Measurements from ENCODE around the gene CNOT8. TPM values are rescaled to one million over a fixed set of nuclear protein-coding genes. Genes with fewer than 3 reads are reported as not detected.
A peak's percentile ranks its signal among the peaks of the same experiment; 100 is the strongest.

CNOT8 gene
- 10 to 100 TPM; 64.3 to 97.3 (median 78.9) TPM for total RNA-seq

DNA sequence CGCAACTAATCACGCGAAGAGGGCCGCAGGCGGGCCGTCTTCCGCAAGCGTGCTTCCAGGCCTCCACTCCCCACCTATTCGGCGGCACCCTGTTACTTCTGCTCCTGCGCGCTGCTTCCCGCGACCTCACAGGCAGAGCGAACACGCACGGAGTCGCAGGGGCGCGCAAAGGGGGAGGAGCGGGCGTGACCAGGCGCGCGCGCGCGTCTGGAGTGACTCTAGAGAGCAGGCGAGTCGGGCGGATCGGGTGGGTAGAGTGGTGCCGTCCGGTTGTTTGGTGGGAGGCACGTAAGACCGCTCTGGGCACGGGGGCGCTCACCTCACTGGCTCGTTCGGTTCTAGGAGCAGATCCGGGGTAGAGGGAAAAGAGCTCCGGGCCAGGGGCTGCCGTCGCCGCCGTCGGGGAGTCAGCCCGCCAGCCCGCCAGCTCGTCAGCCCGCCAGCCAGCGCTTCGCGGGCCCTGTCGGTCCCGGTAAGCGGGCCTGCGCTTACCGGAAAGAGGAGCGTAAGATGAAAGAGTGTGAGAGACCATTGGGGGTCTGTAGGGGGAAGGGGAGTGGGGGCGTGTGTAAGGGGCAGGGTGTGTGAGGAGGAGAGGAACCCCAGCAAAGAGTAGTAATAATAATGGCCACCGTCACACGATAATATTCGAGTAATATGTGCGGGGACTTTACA is at the start of gene CNOT8:
TSS of gene CNOT8 (plus strand) at position 331 of the 675 bp plus-strand sequence. CDS start 4,652 bp downstream, outside the sequence.
- no peaks in the 10 kb centered on the region for H3K36me3 ChIP-seq
- H3K27me3 ChIP-seq, result no peaks in the 10 kb centered on the region
- H3K4me1 ChIP-seq, result peaks cover 24 to 45% (median 42%) of the 10 kb centered on the region in 4 donors
- in situ Hi-C loops (cut with MboI; ENCODE audit: low pct_ligation_motif_present in 1 of 4, low pct_unique_long_range_greater_than_20kb in 1 of 4, low sequenced_read_pairs in 3 of 4), result loop anchor here in 1 of 4 donors (10.0 kb wide), 1 partner anchor 104 kb away; the partner anchor contains the start of gene LARP1
- H3K9me3 ChIP-seq, result no peaks in the 10 kb centered on the region
- peak; percentile 99 for DNase-seq
- TF ChIP-seq POLR2A (IDR thresholded peaks at IDR 0.05) (peak; percentile 97), CTCF (IDR thresholded peaks at IDR 0.05) (no peak), POLR2AphosphoS5 (IDR thresholded peaks at IDR 0.05) (peak; percentile 95 to 97 (median 97)), EP300 (IDR thresholded peaks at IDR 0.05; ENCODE audit: low read depth) (no peak)
- peak within 1 kb of the TSS; percentile 95 to 99 (median 98) for H3K27ac ChIP-seq
- intact Hi-C loops (cut with DNase I; ENCODE audit: low total_unique reads), result loop anchor here (5.0 kb wide), 1 partner anchor 101 kb away; the partner anchor contains the start of gene LARP1
- peak within 1 kb of the TSS; percentile 73 to 97 (median 77) for H3K4me3 ChIP-seq
- 0% methylated on average over 51 of the region's 65 CpGs; no CpG with 5 or more reads in 1 of the 2 donors for WGBS, 2 donors (ENCODE audit: low coverage in 1 of 2)

DNA sequence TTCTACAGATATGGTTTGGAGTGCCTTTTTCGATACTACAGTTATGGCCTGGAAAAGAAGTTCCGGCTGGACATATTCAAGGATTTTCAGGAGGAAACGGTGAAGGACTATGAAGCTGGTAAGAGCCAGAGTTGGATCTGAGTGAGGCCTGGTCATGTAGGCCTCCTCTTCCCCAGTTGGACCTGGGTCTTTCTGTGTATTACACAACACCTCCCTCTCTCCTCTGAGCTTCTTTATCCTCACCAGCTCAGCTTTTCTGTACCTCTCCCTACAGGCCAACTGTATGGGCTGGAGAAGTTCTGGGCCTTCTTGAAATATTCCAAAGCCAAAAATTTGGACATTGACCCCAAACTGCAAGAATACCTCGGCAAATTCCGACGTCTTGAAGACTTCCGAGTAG is 47.2 kb upstream of the CNOT8 start:
- H3K27ac ChIP-seq, result no peak overlapping the region
- peaks cover 0 to 3% (median 0%) of the 10 kb centered on the region in 4 donors for H3K4me1 ChIP-seq
- WGBS, 2 donors (ENCODE audit: low coverage in 1 of 2), result 82 to 83% methylated on average over 7 of the region's 7 CpGs
- in situ Hi-C loops (cut with MboI; ENCODE audit: low pct_ligation_motif_present in 1 of 4, low pct_unique_long_range_greater_than_20kb in 1 of 4, low sequenced_read_pairs in 3 of 4) (loop anchor here in 3 of 4 donors (5.0 to 25.0 kb wide), 2 partner anchors 164 to 349 kb away; no protein-coding TSS in a partner anchor), intact Hi-C loops (cut with DNase I; ENCODE audit: low total_unique reads) (loop anchor here (5.0 kb wide), 1 partner anchor 159 kb away; no protein-coding TSS in a partner anchor)
- H3K9me3 ChIP-seq, result no peaks in the 10 kb centered on the region
- TF ChIP-seq POLR2A (IDR thresholded peaks at IDR 0.05) (no peak), EP300 (IDR thresholded peaks at IDR 0.05; ENCODE audit: low read depth) (no peak), POLR2AphosphoS5 (IDR thresholded peaks at IDR 0.05) (no peak), CTCF (IDR thresholded peaks at IDR 0.05) (no peak)
- peaks cover 0 to 59% (median 24%) of the 10 kb centered on the region in 4 donors for H3K36me3 ChIP-seq
- H3K27me3 ChIP-seq, result no peaks in the 10 kb centered on the region
- no peak for DNase-seq
- no peak overlapping the region for H3K4me3 ChIP-seq

DNA sequence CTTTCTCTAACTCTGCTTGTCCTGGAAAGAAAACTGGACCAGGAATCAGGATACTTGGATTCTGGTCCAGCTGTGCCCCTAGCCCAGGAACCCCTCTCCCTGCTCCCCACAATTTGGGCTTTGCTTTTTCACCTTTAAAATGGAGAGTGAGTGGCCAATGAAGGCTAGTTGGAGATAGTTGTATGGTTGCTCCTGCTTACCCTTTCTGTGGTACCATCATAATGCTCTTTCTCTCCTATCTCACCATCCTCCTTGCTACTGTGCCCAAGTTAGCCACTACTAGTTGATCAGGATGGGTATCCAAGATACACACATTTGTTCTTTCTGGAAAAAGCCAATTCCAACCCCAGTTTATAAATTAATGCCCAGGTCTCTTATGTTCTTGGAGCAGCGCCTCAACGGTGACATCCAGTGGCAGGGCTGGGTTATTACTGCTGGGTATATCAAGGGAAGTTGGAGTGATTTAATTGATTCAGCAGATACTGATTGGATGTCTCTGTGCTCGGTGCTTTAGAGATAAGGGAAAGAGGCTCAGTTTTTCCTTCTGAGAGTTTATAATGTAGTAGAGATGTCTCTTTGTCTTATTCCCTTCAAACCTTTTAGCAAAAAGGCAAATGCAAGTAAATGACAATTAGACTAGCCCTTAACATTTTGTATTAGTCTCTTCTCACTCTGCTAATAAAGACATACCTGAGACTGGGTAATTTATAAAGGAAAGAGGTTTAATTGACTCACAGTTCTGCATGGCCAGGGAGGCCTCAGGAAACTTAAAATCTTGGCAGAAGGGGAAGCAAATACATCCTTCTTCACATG is 46.6 kb upstream of the CNOT8 start:
- intact Hi-C loops (cut with DNase I; ENCODE audit: low total_unique reads) (loop anchor here (5.0 kb wide), 1 partner anchor 160 kb away; no protein-coding TSS in a partner anchor), in situ Hi-C loops (cut with MboI; ENCODE audit: low pct_ligation_motif_present in 1 of 4, low pct_unique_long_range_greater_than_20kb in 1 of 4, low sequenced_read_pairs in 3 of 4) (loop anchor here in 3 of 4 donors (5.0 to 25.0 kb wide), 2 partner anchors 165 to 350 kb away; no protein-coding TSS in a partner anchor)
- peaks cover 0 to 55% (median 24%) of the 10 kb centered on the region in 4 donors for H3K36me3 ChIP-seq
- DNase-seq, result peak; percentile 62
- WGBS, 2 donors (ENCODE audit: low coverage in 1 of 2), result 30 to 32% methylated on average over 3 of the region's 3 CpGs
- H3K9me3 ChIP-seq, result no peaks in the 10 kb centered on the region
- TF ChIP-seq POLR2AphosphoS5 (IDR thresholded peaks at IDR 0.05), result no peak
- peak; percentile 89 to 96 (median 89) for TF ChIP-seq CTCF (IDR thresholded peaks at IDR 0.05)
- H3K27ac ChIP-seq, result no peak overlapping the region
- H3K27me3 ChIP-seq, result no peaks in the 10 kb centered on the region
- no peak overlapping the region for H3K4me3 ChIP-seq
- peaks cover 0 to 3% (median 0%) of the 10 kb centered on the region in 4 donors for H3K4me1 ChIP-seq

- Histone ChIP-seq H3K4me1 (peaks cover 0 to 3% (median 0%) of the 10 kb centered on the region in 4 donors), H3K36me3 (peaks cover 0 to 50% (median 23%) of the 10 kb centered on the region in 4 donors), H3K27ac (no peak overlapping the region), H3K27me3 (no peaks in the 10 kb centered on the region), H3K4me3 (no peak overlapping the region), H3K9me3 (no peaks in the 10 kb centered on the region)
- no peak for DNase-seq
- intact Hi-C loops (cut with DNase I; ENCODE audit: low total_unique reads) (loop anchor here (5.0 kb wide), 1 partner anchor 161 kb away; no protein-coding TSS in a partner anchor), in situ Hi-C loops (cut with MboI; ENCODE audit: low pct_ligation_motif_present in 1 of 4, low pct_unique_long_range_greater_than_20kb in 1 of 4, low sequenced_read_pairs in 3 of 4) (loop anchor here in 3 of 4 donors (5.0 to 25.0 kb wide), 2 partner anchors 166 to 351 kb away; no protein-coding TSS in a partner anchor)
- WGBS, 2 donors (ENCODE audit: low coverage in 1 of 2), result 57 to 67% methylated on average over 2 to 4 of the region's 4 CpGs
- TF ChIP-seq EP300 (IDR thresholded peaks at IDR 0.05; ENCODE audit: low read depth), result no peak
- no peak for TF ChIP-seq CTCF (IDR thresholded peaks at IDR 0.05)
- TF ChIP-seq POLR2A (IDR thresholded peaks at IDR 0.05), result no peak
- TF ChIP-seq POLR2AphosphoS5 (IDR thresholded peaks at IDR 0.05), result no peak
Observed at GRCh38 chr5:154813158-154813557, 45.3 kb upstream of the CNOT8 start.
